NK-92 treated with Interleukin-12 subunit alpha and Interleukin-12 subunit beta, amount 100 ng/mL, for 24 hours (cell line): Measurements from ENCODE around the gene BCOR.

Experiments
- DNase-seq: peaks from one replicate; lab custom pipeline; 2025; lab: John Stamatoyannopoulos, UW

BCOR gene

DNA sequence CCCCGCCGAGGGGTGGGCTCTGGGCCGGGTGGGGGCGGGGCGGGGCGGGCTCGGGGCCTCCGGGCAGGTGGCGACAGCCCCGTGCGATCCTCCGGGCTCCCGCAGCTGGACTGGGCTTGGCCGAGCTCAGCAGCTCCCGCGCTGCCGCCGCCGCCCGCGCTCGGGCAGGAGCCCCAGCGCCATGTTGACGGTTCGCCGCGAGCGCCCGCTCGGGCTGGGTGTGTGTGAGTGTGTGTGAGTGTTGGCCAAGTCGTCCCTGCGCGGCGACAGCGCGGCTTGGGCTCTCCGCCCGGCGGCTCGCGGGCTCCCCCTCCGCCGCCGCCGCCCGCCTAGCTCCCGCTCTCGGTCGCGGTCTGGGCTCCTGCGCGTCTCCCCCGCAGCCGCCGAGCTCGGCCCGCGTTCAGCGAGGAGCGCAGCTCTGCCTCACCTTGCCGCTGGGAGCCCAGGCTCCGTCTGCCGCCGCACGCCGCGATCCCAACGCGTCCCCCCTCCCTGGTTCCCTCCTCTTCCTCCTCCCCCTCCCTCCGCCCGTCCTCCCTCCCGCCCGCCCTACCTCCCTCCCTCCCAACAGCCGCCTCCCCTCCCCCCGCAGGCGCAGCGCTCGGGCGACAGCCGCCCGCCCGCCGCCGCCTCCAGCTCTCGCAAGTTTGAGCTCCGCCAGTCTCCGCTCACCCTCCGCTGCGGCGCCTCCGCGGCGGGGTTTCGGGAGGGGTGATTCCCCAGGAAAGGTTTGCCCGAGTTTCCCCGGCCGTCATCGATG, at the start of gene BCOR:
Gene BCOR (minus strand): TSS at position 455 of the 760 bp plus-strand sequence. CDS start 20,029 bp downstream, outside the sequence.
- DNase-seq = peak; percentile 72

DNA sequence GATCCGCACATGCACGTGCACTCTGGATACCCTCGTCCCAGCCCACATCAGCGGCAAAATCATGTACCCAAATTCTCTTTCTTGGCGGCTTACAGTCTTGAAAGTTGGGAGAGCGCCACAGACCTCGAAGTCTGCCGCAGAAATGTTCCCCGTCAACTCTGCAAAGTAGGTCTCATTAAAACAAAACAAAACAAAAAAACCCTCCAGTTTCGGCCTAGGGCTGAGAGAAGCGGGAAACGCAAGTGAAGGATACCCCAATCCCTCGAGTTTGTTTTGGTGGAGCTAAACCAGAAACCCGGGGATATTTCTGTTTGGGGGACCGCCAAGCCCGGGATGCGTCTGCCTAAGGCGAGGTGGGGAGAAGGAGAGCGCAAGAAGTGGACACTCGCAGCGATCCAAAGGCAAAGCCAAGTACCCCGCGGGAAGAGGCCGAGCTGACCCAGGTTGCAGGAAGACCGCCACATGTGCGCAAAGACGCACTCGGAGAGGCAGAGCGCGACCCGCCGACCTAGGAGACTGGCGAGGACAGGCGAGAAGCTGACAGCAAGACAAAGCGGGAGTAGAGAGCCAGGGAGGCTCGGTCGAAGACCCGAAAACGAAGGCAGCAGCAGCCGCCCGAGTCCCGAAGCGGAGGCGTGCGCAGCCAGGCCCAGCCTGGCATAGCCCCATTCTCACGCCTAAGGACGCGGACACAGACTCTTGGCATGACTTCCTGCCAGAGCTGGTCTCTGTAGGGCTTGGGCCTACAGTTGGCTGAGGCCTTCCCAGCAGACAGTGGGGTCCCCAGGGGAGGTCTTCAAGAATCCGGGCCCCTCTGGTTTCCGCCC, 49.6 kb upstream of the BCOR start:
- no peak for DNase-seq

- no peak for DNase-seq
Measured at GRCh38 chrX:40146262-40147125, 48.7 kb upstream of the BCOR start.

GRCh38 chrX:40145923-40146261, 48.1 kb upstream of the BCOR start:
- DNase-seq = no peak

DNA sequence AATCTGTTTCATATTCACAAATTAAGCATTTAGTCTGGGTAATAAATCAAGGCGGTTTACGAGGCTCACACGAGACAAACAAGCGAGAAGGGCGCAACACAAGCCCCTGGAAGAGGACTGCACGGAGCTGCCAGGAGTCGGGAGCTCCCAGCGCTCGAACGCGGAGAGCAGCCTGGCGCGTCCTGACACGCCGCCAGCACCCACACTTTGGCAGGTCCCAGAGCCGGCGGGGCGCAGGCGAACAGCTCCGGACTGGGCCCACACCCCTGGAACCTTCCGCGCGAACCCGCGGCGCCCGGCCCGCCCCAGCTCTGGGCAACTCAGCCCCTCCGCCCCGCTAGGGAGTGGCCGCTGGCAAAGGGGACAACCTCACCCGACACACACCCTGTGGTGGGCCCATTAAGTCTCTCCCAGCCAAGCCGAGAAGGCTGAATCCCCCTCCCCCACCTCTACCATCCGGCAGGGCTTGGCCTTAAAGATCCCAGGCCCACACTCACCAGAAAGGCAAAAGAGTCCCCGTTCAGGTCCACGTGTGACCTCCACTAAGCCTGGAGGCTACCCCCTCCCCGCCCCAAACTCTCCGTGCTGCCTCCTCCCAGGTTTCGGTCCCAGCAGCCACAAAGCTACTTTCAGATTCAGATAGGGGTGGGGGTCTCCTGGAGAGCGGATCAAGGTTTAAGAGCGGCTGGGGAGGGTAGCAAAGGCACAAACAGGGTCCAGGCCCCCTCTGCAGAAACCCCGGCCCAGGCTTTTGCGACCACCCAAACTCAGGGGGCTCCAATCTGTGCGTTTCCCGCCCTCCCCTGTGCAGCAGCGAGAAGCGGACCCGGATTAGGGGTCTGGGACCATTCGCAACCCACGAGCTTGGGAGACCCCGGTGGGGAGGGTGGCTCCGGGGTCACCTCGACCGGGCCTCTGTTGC, 47.5 kb upstream of the BCOR start:
- DNase-seq = no peak

- no peak for DNase-seq
Measured at GRCh38 chrX:40144576-40144975, 46.8 kb upstream of the BCOR start.

DNA sequence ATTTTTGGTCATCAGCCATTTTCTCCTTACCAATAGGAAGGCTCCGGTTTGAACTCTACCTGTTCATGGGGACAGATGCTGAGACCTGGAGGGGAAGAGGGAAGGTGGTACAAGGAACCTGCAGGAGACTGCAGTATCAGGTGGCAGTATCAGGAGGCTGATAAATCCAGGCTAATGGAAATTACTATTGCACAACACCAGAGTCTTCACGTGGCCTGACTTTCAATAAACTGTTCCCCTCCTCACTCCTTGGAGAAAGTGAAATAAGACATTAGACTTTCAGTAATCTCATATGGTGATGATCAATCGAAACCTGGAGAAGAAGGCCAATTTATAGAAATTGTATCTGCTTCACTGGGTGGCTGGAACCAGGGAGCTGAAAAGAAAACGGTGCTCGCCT, 46.2 kb upstream of the BCOR start:
- DNase-seq = no peak

GRCh38 chrX:40143001-40143400, 45.2 kb upstream of the BCOR start:
- no peak for DNase-seq

DNA sequence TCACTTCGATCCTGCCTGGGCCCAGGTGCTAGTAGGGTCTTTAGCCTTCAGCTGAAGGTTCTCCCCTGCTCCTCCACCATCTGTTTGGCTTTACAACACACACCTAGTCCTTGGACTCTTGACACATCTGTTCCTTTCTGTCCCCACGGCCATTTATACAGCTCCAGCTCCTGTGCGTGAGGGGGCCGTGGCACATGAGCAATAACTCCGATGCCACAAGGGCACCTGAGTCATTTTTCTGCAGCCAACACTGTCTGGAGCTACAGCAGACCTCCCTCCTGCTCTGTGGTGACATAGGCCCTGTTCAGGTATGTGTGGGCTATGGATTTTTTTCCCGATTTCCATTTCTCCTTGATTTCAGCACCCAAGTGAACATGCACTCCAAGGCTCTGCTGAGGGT, 44.7 kb upstream of the BCOR start:
- DNase-seq = no peak

- no peak for DNase-seq
Measured at GRCh38 chrX:40140706-40141499, 43.1 kb upstream of the BCOR start.

DNA sequence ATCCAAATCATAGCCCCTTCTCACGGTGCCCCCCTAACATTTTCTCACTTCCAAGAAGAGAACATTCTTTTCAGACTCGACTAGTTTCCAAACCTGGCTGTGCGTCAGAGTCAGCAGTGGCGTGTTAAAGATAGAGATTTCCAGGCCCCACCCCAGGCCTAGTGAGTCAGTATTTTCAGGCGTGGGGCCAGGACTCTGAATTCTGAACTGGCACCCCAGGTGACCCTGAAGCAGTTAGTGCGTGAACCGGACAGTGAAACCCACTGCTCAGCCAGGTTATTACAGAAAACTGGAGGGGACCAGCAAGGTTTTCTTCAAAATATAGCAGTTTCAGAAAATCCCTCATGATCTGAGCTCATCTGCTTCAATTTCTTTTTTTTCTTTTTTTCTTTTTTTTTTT, 35.0 kb upstream of the BCOR start:
- no peak for DNase-seq

DNA sequence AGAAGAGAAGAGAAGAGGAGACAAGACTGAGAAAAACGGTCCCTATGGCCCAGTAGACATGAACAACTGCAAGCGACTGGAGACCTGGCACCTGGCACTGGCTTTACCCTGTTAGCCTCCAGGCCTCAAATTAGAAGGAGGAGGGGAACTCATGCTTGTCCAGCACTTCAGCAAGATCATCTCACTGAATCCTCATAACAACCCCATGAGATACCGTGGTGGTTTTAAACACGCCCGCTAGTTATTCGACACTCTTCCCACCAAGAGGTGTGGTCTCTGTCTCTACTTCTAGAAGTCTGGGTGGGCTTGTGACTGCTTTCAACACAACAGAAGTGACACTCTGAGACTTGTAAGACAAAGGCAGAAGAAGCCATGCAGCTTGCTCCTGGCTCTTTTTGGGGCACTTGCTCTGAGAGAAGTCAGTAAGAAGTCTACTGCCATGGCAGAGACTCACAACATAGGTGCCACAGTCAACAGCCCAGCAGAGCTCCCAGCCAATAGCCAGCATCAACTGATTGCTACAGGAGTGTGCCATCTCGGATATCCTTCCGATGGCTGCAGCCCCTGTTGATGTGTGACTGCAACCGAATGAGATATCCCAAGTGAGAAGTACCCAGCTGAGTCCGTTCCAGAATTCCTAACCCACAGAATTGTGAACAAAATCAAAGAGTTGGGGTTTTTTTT, 34.0 kb upstream of the BCOR start:
- DNase-seq = no peak

GRCh38 chrX:40130207-40130606, 32.4 kb upstream of the BCOR start:
- no peak for DNase-seq

DNA sequence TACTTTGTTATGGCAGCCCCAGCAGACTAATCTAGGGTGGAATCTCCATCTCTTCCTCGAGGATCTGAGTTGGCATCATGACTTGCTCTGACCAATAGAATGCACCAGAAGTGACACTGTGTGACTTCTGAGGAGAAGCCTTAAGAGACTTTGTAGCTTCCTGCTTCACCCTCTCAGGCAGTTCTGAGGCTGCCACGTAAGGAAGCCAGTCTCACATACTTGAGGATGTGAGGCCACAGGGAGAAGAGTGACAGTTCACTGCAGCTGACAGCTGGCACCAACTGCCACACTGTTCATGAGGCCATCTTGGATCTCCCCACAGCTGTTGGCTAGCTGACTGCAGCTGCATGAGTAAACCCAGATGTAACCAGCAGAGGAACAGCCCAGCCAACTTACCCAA, 29.3 kb upstream of the BCOR start:
- DNase-seq = no peak

GRCh38 chrX:40122487-40122886, 24.7 kb upstream of the BCOR start:
- DNase-seq = no peak

GRCh38 chrX:40121618-40122017, 23.9 kb upstream of the BCOR start:
- no peak for DNase-seq

- no peak for DNase-seq
Measured at GRCh38 chrX:40120838-40121580, 23.3 kb upstream of the BCOR start.

DNA sequence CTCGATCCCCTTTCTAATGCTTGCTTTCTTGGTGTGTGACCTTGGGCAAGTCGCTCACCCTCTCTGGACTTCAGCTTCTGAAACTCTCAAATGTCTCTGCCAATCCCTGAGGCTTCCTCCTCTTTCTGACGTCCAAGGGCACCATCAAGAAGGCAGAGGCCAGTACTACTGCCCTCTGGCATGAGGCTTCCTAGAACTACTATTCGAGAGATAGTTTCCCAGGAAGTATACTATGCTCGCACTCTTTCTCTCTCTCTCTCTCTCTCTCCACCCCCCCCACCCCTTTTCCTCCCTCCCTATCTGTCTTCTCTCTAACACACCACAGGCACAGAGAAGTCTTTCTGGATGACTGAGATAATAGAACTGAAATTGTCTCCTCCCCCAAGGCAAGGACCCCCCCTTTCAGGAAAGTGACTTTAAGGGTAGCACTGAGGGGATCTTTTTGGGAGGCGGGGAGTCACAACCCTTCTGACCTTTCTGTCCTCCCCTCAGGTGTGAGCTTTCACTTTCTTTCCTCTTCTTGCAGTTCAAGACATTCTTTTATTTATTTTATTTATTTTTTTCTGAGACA, 20.0 kb upstream of the BCOR start:
- no peak for DNase-seq

GRCh38 chrX:40116925-40117324, 19.2 kb upstream of the BCOR start:
- DNase-seq = no peak
